ENCODE results near the gene MINDY1.
A peak's percentile ranks its signal among the peaks of the same experiment; 100 is the strongest.

The MINDY1 gene

GRCh38 chr1:150964164-150964489 lies 42.6 kb downstream of the MINDY1 start:
- DNase-seq: no peak

GRCh38 chr1:150963321-150964163 lies 43.2 kb downstream of the MINDY1 start:
- DNase-seq: no peak

GRCh38 chr1:150961756-150962155 lies 44.9 kb downstream of the MINDY1 start:
- no peak for DNase-seq

- DNase-seq: no peak
Observed at GRCh38 chr1:150960646-150961045, 46.1 kb downstream of the MINDY1 start.

GRCh38 chr1:150957666-150958065 lies 49.0 kb downstream of the MINDY1 start:
- DNase-seq: no peak

GRCh38 chr1:150955280-150955679 lies 51.4 kb downstream of the MINDY1 start:
- no peak for DNase-seq

- peak; percentile 1 for DNase-seq
Observed at GRCh38 chr1:150954708-150955107, 52.0 kb downstream of the MINDY1 start.
